ENCODE measurements around the gene TBX4.

GRCh38 chr17:61414141-61414935, 37.9 kb upstream of the TBX4 start:
- TF ChIP-seq CTCF (conservative IDR thresholded peaks at IDR 0.05) = no peak
- TF ChIP-seq EZH2 (IDR thresholded peaks at IDR 0.05; ENCODE audit: low read depth) = no peak

All from PC-9 (cell line).